Naive thymus-derived CD4-positive, alpha-beta T cell (primary cell): ENCODE data around the gene IL20. TPM values are rescaled to one million over a fixed set of nuclear protein-coding genes. Genes with fewer than 3 reads are reported as not detected.

ENCODE experiments used
- ATAC-seq: fragments of 150-1000 bp; cut with Tn5 transposase; 2 replicates; pipeline ENCODE4 v1.10.0; 2021; ENCODE audit warnings: mild to moderate bottlenecking, moderate library complexity
- CTCF ChIA-PET: fragments of 350-600 bp; sonication (Branson Sonifier 250); formaldehyde crosslinking; loops from one replicate; lab custom pipeline; 2021; ENCODE audit warnings: antibody characterized with exemption; lab: Charles Lee
- POLR2A ChIA-PET: fragments of 350-600 bp; sonication (Branson Sonifier 250); formaldehyde crosslinking; loops from one replicate; lab custom pipeline; 2021; ENCODE audit warnings: antibody characterized with exemption, inconsistent platforms; lab: Charles Lee
- DNase-seq, 9 donors: peaks; one replicate each; pipeline versions ENCODE4 v3.0.0 to v3.0.0-alpha.2; 2020 to 2022; ENCODE audit warnings: mixed read lengths in 1 of 9
- H3K27ac ChIP-seq: one replicate; pipeline ENCODE4 v1.7.0; 2013; ENCODE audit warnings: mild to moderate bottlenecking, low read depth, low read length, moderate library complexity
- H3K27me3 ChIP-seq, 2 donors: one replicate each; pipeline ENCODE4 v1.7.0; 2013; ENCODE audit warnings: low read length in 2 of 2, mild to moderate bottlenecking in 2 of 2, moderate library complexity in 2 of 2; ENCODE audit not compliant: control insufficient read depth in 2 of 2, insufficient read depth in 2 of 2
- H3K36me3 ChIP-seq, 3 experiments: 1 replicate in 2 of 3; 2 replicates in 1 of 3; pipeline ENCODE4 v1.7.0; 2013; ENCODE audit warnings: low read length in 3 of 3, mild to moderate bottlenecking in 3 of 3, moderate library complexity in 1 of 3; ENCODE audit not compliant: insufficient read depth in 3 of 3, control insufficient read depth in 2 of 3
- H3K4me1 ChIP-seq, 2 donors: one replicate each; pipeline ENCODE4 v1.7.0; 2013; ENCODE audit warnings: low read length in 2 of 2, mild to moderate bottlenecking in 2 of 2, moderate library complexity in 1 of 2; ENCODE audit not compliant: control insufficient read depth in 2 of 2, insufficient read depth in 2 of 2
- H3K4me3 ChIP-seq: 2 replicates; pipeline ENCODE4 v1.7.0; 2013; ENCODE audit warnings: mild to moderate bottlenecking, low read length
- H3K9me3 ChIP-seq, 3 experiments: 1 replicate in 2 of 3; 2 replicates in 1 of 3; pipeline ENCODE4 v1.7.0; 2013; ENCODE audit warnings: low read length in 3 of 3; ENCODE audit not compliant: control insufficient read depth in 2 of 3
- H3K27ac Mint-ChIP-seq, 9 donors: one replicate each; pipeline ENCODE4 v1.8.0; 2020 to 2022; ENCODE audit warnings: mixed read lengths in 9 of 9, mild to moderate bottlenecking in 8 of 9, moderate library complexity in 5 of 9, inconsistent platforms in 2 of 9
- H3K27me3 Mint-ChIP-seq, 5 donors: one replicate each; pipeline ENCODE4 v1.8.0; 2021 to 2022; ENCODE audit warnings: mixed read lengths in 5 of 5, mild to moderate bottlenecking in 1 of 5
- H3K36me3 Mint-ChIP-seq, 5 donors: one replicate each; pipeline ENCODE4 v1.8.0; 2020 to 2022; ENCODE audit warnings: mixed read lengths in 5 of 5, mild to moderate bottlenecking in 3 of 5, inconsistent platforms in 1 of 5
- H3K4me1 Mint-ChIP-seq, 7 donors: one replicate each; pipeline ENCODE4 v1.8.0; 2020 to 2022; ENCODE audit warnings: mixed read lengths in 7 of 7, mild to moderate bottlenecking in 3 of 7, inconsistent platforms in 1 of 7
- H3K4me3 Mint-ChIP-seq, 10 donors: one replicate each; pipeline ENCODE4 v1.8.0; 2020 to 2022; ENCODE audit warnings: mild to moderate bottlenecking in 10 of 10, mixed read lengths in 10 of 10, moderate library complexity in 6 of 10, inconsistent platforms in 2 of 10
- H3K9me3 Mint-ChIP-seq, 11 donors: one replicate each; pipeline ENCODE4 v1.8.0; 2020 to 2022; ENCODE audit warnings: mixed read lengths in 11 of 11, mild to moderate bottlenecking in 4 of 11, inconsistent platforms in 1 of 11, moderate library complexity in 1 of 11
- intact Hi-C, 2 donors: fragments of 100-400 bp; cut with micrococcal nuclease; formaldehyde crosslinking; loops; one replicate each; pipeline ENCODE4 v1.15.1; 2023
- polyA plus RNA-seq, 2 donors: library from polyadenylated mRNA; unstranded; fragments of 300-500 nt; fragmentation: Illumina TruSeq; gene quantifications; one replicate each; pipeline ENCODE4 v1.2.3, GENCODE V29; 2021
- total RNA-seq, 6 experiments: library from RNA in 5 of 6; stranded (reverse) in 5 of 6; gene quantifications; 1 replicate in 5 of 6; 2 replicates in 1 of 6; pipeline ENCODE4 v1.2.3 and lab custom pipeline; 2021 to 2026

Gene IL20
- total and polyA plus RNA-seq, 7 experiments from 2014 or later: not detected

GRCh38 chr1:206836111-206836510 lies 29.3 kb upstream of the IL20 start:
- Histone ChIP-seq H3K36me3 (no peaks in the 10 kb centered on the region), H3K9me3 (no peaks in the 10 kb centered on the region), H3K27me3 (no peaks in the 10 kb centered on the region), H3K27ac (no peak overlapping the region), H3K4me1 (peaks cover 0 to 3% of the 10 kb centered on the region in 2 donors), H3K4me3 (no peak overlapping the region)
- Mint-ChIP-seq H3K4me3 (no peak overlapping the region), H3K9me3 (peaks cover 0 to 1% (median 0%) of the 10 kb centered on the region in 11 donors), H3K36me3 (no peaks in the 10 kb centered on the region), H3K27ac (peak overlapping the region in 1 of 9 donors; percentile 28), H3K4me1 (peaks cover 9 to 29% (median 16%) of the 10 kb centered on the region in 7 donors), H3K27me3 (peaks cover 0 to 66% (median 6%) of the 10 kb centered on the region in 5 donors)
- no peak for ATAC-seq
- ChIA-PET POLR2A (interaction anchor here (0.9 to 1.3 kb wide), 2 partner anchors 29 kb away, joined by 3 to 4 read pairs; no protein-coding TSS in a partner anchor), CTCF (interaction anchor here (1.6 kb wide), 1 partner anchor 102 kb away, joined by 8 read pairs; no protein-coding TSS in a partner anchor)
- intact Hi-C loops: no loop called here
- no peak for DNase-seq

- Mint-ChIP-seq H3K9me3 (no peaks in the 10 kb centered on the region), H3K36me3 (no peaks in the 10 kb centered on the region), H3K27me3 (peaks cover 0 to 59% (median 6%) of the 10 kb centered on the region in 5 donors), H3K4me3 (no peak overlapping the region), H3K27ac (no peak overlapping the region), H3K4me1 (peaks cover 0 to 4% (median 2%) of the 10 kb centered on the region in 7 donors)
- ChIA-PET CTCF (interaction anchor here (0.6 to 1.0 kb wide), 2 partner anchors 10 to 294 kb away, joined by 3 read pairs; no protein-coding TSS in a partner anchor), POLR2A (no interaction called here)
- H3K4me3 ChIP-seq: no peak overlapping the region
- ATAC-seq (no peak), DNase-seq (no peak)
- no peaks in the 10 kb centered on the region for H3K27me3 ChIP-seq
- no peaks in the 10 kb centered on the region for H3K36me3 ChIP-seq
- H3K27ac ChIP-seq: no peak overlapping the region
- H3K9me3 ChIP-seq: no peaks in the 10 kb centered on the region
- intact Hi-C loops: no loop called here
- no peaks in the 10 kb centered on the region for H3K4me1 ChIP-seq
Measured at GRCh38 chr1:206839006-206839560, 26.3 kb upstream of the IL20 start.

- H3K4me3 Mint-ChIP-seq: no peak overlapping the region
- no peaks in the 10 kb centered on the region for H3K36me3 ChIP-seq
- H3K4me1 Mint-ChIP-seq: peaks cover 0 to 4% (median 2%) of the 10 kb centered on the region in 7 donors
- POLR2A ChIA-PET: no interaction called here
- no peaks in the 10 kb centered on the region for H3K36me3 Mint-ChIP-seq
- no peaks in the 10 kb centered on the region for H3K9me3 ChIP-seq
- no peak overlapping the region for H3K27ac Mint-ChIP-seq
- peaks cover 0 to 51% (median 6%) of the 10 kb centered on the region in 5 donors for H3K27me3 Mint-ChIP-seq
- no peaks in the 10 kb centered on the region for H3K4me1 ChIP-seq
- no peak for ATAC-seq
- no peaks in the 10 kb centered on the region for H3K27me3 ChIP-seq
- H3K27ac ChIP-seq: no peak overlapping the region
- H3K4me3 ChIP-seq: no peak overlapping the region
- CTCF ChIA-PET: interaction anchor here (1.0 kb wide), 1 partner anchor 11 kb away, joined by 3 read pairs; no protein-coding TSS in a partner anchor
- no peak for DNase-seq
- no peaks in the 10 kb centered on the region for H3K9me3 Mint-ChIP-seq
- intact Hi-C loops: no loop called here
Measured at GRCh38 chr1:206839857-206840256, 25.6 kb upstream of the IL20 start.

- Histone ChIP-seq H3K9me3 (no peaks in the 10 kb centered on the region), H3K4me1 (no peaks in the 10 kb centered on the region), H3K27me3 (no peaks in the 10 kb centered on the region), H3K27ac (no peak overlapping the region), H3K36me3 (no peaks in the 10 kb centered on the region), H3K4me3 (no peak overlapping the region)
- Mint-ChIP-seq H3K36me3 (no peaks in the 10 kb centered on the region), H3K27me3 (peaks cover 0 to 36% (median 6%) of the 10 kb centered on the region in 5 donors), H3K27ac (peak overlapping the region in 1 of 9 donors; percentile 38), H3K4me3 (no peak overlapping the region), H3K9me3 (no peaks in the 10 kb centered on the region), H3K4me1 (peaks cover 0 to 4% (median 2%) of the 10 kb centered on the region in 7 donors)
- intact Hi-C loops: no loop called here
- CTCF ChIA-PET: no interaction called here
- DNase-seq: no peak
- no peak for ATAC-seq
- POLR2A ChIA-PET: interaction anchor here (0.7 to 1.3 kb wide), 5 partner anchors 10 to 59 kb away, joined by 3 to 4 read pairs (median 3); no protein-coding TSS in a partner anchor
Measured at GRCh38 chr1:206841609-206842323, 23.7 kb upstream of the IL20 start.

- no peaks in the 10 kb centered on the region for H3K9me3 ChIP-seq
- no peak for DNase-seq
- H3K4me3 Mint-ChIP-seq: no peak overlapping the region
- intact Hi-C loops: no loop called here
- no peaks in the 10 kb centered on the region for H3K9me3 Mint-ChIP-seq
- H3K4me1 Mint-ChIP-seq: peaks cover 0 to 4% (median 2%) of the 10 kb centered on the region in 7 donors
- H3K27ac Mint-ChIP-seq: no peak overlapping the region
- POLR2A ChIA-PET: interaction anchor here (1.0 kb wide), 1 partner anchor 11 kb away, joined by 3 read pairs; no protein-coding TSS in a partner anchor
- H3K27me3 ChIP-seq: no peaks in the 10 kb centered on the region
- CTCF ChIA-PET: no interaction called here
- H3K36me3 Mint-ChIP-seq: no peaks in the 10 kb centered on the region
- H3K27ac ChIP-seq: no peak overlapping the region
- peaks cover 0 to 25% (median 0%) of the 10 kb centered on the region in 5 donors for H3K27me3 Mint-ChIP-seq
- no peaks in the 10 kb centered on the region for H3K4me1 ChIP-seq
- ATAC-seq: no peak
- H3K36me3 ChIP-seq: no peaks in the 10 kb centered on the region
- no peak overlapping the region for H3K4me3 ChIP-seq
Measured at GRCh38 chr1:206842854-206843253, 22.6 kb upstream of the IL20 start.

- Mint-ChIP-seq H3K36me3 (no peaks in the 10 kb centered on the region), H3K9me3 (no peaks in the 10 kb centered on the region), H3K27me3 (peaks cover 0 to 22% (median 0%) of the 10 kb centered on the region in 5 donors), H3K4me1 (peaks cover 0 to 4% (median 1%) of the 10 kb centered on the region in 7 donors), H3K4me3 (no peak overlapping the region), H3K27ac (no peak overlapping the region)
- ChIA-PET CTCF (no interaction called here), POLR2A (no interaction called here)
- H3K4me3 ChIP-seq: no peak overlapping the region
- H3K27me3 ChIP-seq: no peaks in the 10 kb centered on the region
- no peak overlapping the region for H3K27ac ChIP-seq
- ATAC-seq (no peak), DNase-seq (no peak)
- intact Hi-C loops: no loop called here
- no peaks in the 10 kb centered on the region for H3K9me3 ChIP-seq
- H3K36me3 ChIP-seq: no peaks in the 10 kb centered on the region
- no peaks in the 10 kb centered on the region for H3K4me1 ChIP-seq
Measured at GRCh38 chr1:206843626-206844025, 21.8 kb upstream of the IL20 start.
